Measurements from ENCODE around the gene CAMK2G. TPM values are rescaled to one million over a fixed set of nuclear protein-coding genes. Genes with fewer than 3 reads are reported as not detected.
A peak's percentile ranks its signal among the peaks of the same experiment; 100 is the strongest.
"Not testable (repeated sequence)": the region's sequence is repeated elsewhere in the genome, so short reads cannot be mapped to it uniquely, and the experiment has no call there.

The CAMK2G gene
- total RNA-seq, result 10 to 100 TPM in 2 of 6 experiments, 1 to 10 TPM in 4; 8.3 to 10.7 (median 9.4) TPM
- long read RNA-seq, partial matches to known transcripts, result 2 of 7 reads
- long read RNA-seq, other reads (novel, unspliced or antisense), result 4 of 7 reads

DNA sequence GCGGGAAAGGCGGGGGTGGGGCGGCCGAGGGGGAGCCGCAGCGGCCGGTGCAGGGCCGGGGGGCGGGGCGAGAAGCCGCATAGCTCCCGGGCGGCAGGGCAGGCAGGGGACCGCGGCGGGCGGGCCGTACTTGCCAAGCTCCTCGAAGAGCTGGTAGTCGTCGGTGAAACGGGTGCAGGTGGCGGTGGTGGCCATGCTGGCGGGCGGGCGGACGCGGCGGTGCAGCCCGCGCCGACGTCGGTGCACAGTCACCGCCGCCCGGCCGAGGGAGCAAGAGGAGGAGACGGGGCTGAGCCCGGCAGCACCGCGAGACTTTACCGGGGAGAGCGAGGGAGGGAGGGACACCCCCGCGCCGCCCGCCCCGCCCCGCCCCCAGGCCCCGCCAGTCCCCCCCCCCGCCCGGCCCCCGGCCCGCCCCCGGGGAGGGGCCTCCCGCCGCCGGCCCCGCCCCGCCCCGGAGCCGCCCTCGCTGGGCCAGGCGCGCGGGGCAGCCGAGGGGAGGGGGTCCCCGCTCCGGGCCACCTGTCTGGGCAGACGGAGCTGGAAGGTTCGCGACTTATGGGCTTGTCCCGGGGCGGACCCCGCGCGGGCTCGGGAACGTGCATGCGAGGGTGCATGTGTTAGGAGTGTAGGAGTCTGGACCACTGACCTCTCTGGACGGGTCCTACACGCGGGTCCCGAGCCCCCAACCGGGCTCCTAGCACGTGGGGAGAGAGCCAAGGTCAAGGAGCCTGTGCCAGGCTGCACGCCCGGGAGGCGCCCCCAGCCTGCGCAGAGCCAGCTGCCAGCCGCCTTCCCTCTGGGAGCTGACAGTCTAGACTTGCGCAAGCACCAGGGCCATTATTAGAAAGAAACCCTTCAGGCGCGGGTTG, at the start of gene CAMK2G:
Gene CAMK2G, minus strand, starts transcription at position 289 of the 872 bp plus-strand sequence. Its CDS starts 94 bp downstream, at position 195.
- no peaks in the 10 kb centered on the region for H3K36me3 ChIP-seq
- H3K27ac ChIP-seq, result peak within 1 kb of the TSS; percentile 12 to 66 (median 31)
- no peaks in the 10 kb centered on the region for H3K9me3 ChIP-seq
- no peaks in the 10 kb centered on the region for H3K27me3 ChIP-seq
- intact Hi-C loops (cut with DNase I), result no loop called here
- 0% methylated on average over 6 of the region's 95 CpGs for WGBS (ENCODE audit: insufficient coverage, low coverage, low lambda C conversion rate, missing lambda C conversion rate)
- H3K4me1 ChIP-seq, result peaks cover 0 to 21% (median 0%) of the 10 kb centered on the region in 4 donors
- DNase-seq (peak; percentile 87 to 91 (median 90)), ATAC-seq (peak; percentile 89 to 93 (median 92))
- peak; percentile 49 for TF ChIP-seq POLR2A (IDR thresholded peaks at IDR 0.05)
- TF ChIP-seq, protein P1, sequence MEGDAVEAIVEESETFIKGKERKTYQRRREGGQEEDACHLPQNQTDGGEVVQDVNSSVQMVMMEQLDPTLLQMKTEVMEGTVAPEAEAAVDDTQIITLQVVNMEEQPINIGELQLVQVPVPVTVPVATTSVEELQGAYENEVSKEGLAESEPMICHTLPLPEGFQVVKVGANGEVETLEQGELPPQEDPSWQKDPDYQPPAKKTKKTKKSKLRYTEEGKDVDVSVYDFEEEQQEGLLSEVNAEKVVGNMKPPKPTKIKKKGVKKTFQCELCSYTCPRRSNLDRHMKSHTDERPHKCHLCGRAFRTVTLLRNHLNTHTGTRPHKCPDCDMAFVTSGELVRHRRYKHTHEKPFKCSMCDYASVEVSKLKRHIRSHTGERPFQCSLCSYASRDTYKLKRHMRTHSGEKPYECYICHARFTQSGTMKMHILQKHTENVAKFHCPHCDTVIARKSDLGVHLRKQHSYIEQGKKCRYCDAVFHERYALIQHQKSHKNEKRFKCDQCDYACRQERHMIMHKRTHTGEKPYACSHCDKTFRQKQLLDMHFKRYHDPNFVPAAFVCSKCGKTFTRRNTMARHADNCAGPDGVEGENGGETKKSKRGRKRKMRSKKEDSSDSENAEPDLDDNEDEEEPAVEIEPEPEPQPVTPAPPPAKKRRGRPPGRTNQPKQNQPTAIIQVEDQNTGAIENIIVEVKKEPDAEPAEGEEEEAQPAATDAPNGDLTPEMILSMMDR (IDR thresholded peaks at IDR 0.05), result no peak
- peak within 1 kb of the TSS; percentile 78 to 94 (median 78) for H3K4me3 ChIP-seq

DNA sequence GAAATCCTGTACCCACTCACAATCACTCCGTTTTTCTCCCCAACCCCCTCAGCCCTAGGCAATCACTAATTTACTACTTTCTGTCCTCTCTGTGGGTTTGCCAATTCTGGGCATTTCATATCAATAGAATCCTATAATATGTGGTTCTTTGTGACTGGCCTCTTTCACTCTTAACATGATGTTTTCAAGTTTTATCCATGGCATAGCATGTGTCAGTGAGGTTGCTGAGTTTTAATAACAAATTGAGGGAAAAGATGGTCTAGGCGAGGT, 48.4 kb upstream of the CAMK2G start:
- no peaks in the 10 kb centered on the region for H3K4me1 ChIP-seq
- DNase-seq (no peak), ATAC-seq (no peak)
- H3K27me3 ChIP-seq, result no peaks in the 10 kb centered on the region
- no peak overlapping the region for H3K4me3 ChIP-seq
- H3K9me3 ChIP-seq, result no peaks in the 10 kb centered on the region
- H3K27ac ChIP-seq, result no peak overlapping the region
- intact Hi-C loops (cut with DNase I), result no loop called here
- no peak for TF ChIP-seq POLR2A (IDR thresholded peaks at IDR 0.05)
- TF ChIP-seq, protein P1 (IDR thresholded peaks at IDR 0.05), result no peak
- WGBS (ENCODE audit: insufficient coverage, low coverage, low lambda C conversion rate, missing lambda C conversion rate), result 63% methylated on average over 2 of the region's 2 CpGs
- H3K36me3 ChIP-seq, result no peaks in the 10 kb centered on the region

DNA sequence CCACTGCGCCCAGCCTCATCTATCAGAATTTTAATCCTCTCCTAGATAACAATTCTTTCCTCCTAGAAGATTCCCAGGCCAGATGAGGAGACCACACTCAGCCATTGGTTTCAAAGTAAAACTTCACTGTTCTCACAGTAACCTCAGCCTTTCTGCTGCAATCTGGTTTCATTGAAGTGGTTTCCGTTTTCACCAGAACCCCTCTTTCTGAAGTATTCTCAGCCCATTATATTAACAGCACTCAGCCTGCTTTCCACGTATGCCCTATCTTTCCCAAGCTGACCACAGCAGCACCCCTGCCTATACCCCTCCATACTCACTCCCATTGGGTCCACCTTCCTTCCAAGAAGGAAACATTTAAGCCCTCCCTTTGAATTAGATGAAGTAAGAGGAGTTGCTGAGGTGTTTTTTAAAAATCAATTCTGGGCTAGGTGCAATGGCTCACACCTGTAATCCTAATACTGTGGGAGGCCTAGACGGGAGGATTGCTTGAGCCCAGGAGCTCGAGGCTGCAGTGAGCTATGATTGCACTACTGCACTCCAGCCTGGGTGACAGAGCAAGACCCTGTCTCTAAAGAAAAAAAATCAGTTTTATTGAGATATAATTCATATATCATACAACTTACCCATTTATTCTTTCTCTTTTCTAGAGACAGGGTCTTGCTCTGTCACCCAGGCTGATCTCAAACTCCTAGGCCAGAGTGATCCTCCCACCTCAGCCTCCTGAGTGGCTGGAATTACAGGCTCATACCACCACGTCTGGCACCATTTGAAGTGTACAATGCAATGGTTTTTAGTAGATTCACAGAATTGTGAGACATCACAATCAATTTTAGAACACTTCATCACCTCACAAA, 47.9 kb upstream of the CAMK2G start:
- no peak overlapping the region for H3K27ac ChIP-seq
- H3K4me3 ChIP-seq, result no peak overlapping the region
- DNase-seq (no peak), ATAC-seq (no peak)
- WGBS (ENCODE audit: insufficient coverage, low coverage, low lambda C conversion rate, missing lambda C conversion rate), result 65% methylated on average over 6 of the region's 6 CpGs
- no peaks in the 10 kb centered on the region for H3K36me3 ChIP-seq
- intact Hi-C loops (cut with DNase I), result no loop called here
- peaks cover 0 to 3% (median 0%) of the 10 kb centered on the region in 4 donors for H3K4me1 ChIP-seq
- no peaks in the 10 kb centered on the region for H3K9me3 ChIP-seq
- no peaks in the 10 kb centered on the region for H3K27me3 ChIP-seq
- TF ChIP-seq POLR2A (IDR thresholded peaks at IDR 0.05), result no peak
- TF ChIP-seq, protein P1 (IDR thresholded peaks at IDR 0.05), result no peak

DNA sequence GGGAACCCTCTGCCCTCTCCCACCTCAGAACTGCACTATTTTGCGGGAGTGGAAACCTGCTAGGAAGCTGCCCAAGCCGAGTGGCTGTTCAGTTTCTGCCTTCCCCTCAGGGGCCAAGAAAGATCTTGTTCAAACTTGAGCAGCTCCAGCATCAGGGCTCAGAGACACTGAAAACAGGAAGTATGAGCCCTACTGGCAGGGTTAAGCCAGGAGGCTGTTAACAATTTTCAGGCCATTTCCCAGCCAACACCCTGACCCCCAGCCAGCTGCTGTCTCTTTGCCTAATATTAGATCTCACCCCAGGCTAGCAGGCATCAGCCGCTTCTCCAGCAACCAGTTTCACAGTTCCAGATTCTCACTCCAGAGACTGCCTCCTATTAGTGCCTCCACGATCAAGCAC, 45.7 kb upstream of the CAMK2G start:
- H3K27me3 ChIP-seq, result no peaks in the 10 kb centered on the region
- H3K4me1 ChIP-seq, result peaks cover 0 to 5% (median 0%) of the 10 kb centered on the region in 4 donors
- H3K27ac ChIP-seq, result peak overlapping the region in 2 of 3 donors; percentile 28 to 29
- intact Hi-C loops (cut with DNase I), result no loop called here
- H3K9me3 ChIP-seq, result no peaks in the 10 kb centered on the region
- H3K36me3 ChIP-seq, result no peaks in the 10 kb centered on the region
- ATAC-seq (peak; percentile 46 to 76 (median 64)), DNase-seq (no peak)
- H3K4me3 ChIP-seq, result no peak overlapping the region
- 59% methylated on average over 4 of the region's 4 CpGs for WGBS (ENCODE audit: insufficient coverage, low coverage, low lambda C conversion rate, missing lambda C conversion rate)
- no peak for TF ChIP-seq POLR2A (IDR thresholded peaks at IDR 0.05)
- TF ChIP-seq, protein P1 (IDR thresholded peaks at IDR 0.05), result no peak

DNA sequence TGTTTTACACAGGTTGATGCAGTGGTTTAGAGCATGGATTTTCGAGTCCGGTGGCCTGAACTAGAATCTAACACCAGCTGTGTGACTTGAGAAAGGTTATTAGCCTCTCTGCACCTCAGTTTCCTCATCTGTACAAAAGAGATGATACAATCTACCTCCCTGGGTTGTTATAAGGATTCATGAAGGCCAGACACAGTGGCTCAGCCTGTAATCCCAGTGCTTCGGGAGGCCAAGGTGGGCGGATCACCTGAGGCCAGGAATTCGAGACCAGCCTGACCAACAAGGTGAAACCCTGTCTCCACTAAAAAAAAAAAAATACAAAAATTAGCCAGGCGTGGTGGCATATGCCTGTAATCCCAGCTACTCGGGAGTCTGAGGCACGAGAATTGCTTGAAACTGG, 45.1 kb upstream of the CAMK2G start:
- DNase-seq; intact Hi-C loops (cut with DNase I); H3K27me3 ChIP-seq; ATAC-seq; H3K36me3 ChIP-seq; H3K4me1 ChIP-seq; H3K9me3 ChIP-seq; H3K4me3 ChIP-seq: not testable (repeated sequence)
- peak overlapping the region in 2 of 3 donors; percentile 28 to 29 for H3K27ac ChIP-seq
- 81% methylated on average over 8 of the region's 8 CpGs for WGBS (ENCODE audit: insufficient coverage, low coverage, low lambda C conversion rate, missing lambda C conversion rate)

Measured in right lobe of liver (tissue), 6 donors.